Measurements from ENCODE around the gene SLC2A4RG.

- TF ChIP-seq, protein P1, sequence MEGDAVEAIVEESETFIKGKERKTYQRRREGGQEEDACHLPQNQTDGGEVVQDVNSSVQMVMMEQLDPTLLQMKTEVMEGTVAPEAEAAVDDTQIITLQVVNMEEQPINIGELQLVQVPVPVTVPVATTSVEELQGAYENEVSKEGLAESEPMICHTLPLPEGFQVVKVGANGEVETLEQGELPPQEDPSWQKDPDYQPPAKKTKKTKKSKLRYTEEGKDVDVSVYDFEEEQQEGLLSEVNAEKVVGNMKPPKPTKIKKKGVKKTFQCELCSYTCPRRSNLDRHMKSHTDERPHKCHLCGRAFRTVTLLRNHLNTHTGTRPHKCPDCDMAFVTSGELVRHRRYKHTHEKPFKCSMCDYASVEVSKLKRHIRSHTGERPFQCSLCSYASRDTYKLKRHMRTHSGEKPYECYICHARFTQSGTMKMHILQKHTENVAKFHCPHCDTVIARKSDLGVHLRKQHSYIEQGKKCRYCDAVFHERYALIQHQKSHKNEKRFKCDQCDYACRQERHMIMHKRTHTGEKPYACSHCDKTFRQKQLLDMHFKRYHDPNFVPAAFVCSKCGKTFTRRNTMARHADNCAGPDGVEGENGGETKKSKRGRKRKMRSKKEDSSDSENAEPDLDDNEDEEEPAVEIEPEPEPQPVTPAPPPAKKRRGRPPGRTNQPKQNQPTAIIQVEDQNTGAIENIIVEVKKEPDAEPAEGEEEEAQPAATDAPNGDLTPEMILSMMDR (IDR thresholded peaks at IDR 0.05), result no peak
- TF ChIP-seq POLR2A (IDR thresholded peaks at IDR 0.05), result peak; percentile 11
These were observed 1.2 kb downstream of the SLC2A4RG start for GRCh38 chr20:63740627-63741353.
